Fibroblast of lung (primary cell): ENCODE results near the gene DPP6.

ENCODE experiments used
- EZH2 ChIP-seq: IDR thresholded peaks from 2 replicates; pipeline ENCODE4 v1.5.1; 2012; ENCODE audit warnings: low read length, control low read depth, mild to moderate bottlenecking; ENCODE audit errors: missing control alignments
- TF ChIP-seq, protein P1 (sequence below), 2 donors: IDR thresholded peaks in 1 of 2; conservative IDR thresholded peaks in 1 of 2; 1 replicate in 1 of 2; 2 replicates in 1 of 2; pipeline ENCODE4 v1.5.1; 2011 to 2012; ENCODE audit warnings: low read length in 2 of 2, control low read depth in 1 of 2, inconsistent platforms in 1 of 2, low read depth in 1 of 2, mild to moderate bottlenecking in 1 of 2

GRCh38 chr7:154881026-154881425 lies 828.8 kb downstream of the DPP6 start:
- TF ChIP-seq, protein P1, sequence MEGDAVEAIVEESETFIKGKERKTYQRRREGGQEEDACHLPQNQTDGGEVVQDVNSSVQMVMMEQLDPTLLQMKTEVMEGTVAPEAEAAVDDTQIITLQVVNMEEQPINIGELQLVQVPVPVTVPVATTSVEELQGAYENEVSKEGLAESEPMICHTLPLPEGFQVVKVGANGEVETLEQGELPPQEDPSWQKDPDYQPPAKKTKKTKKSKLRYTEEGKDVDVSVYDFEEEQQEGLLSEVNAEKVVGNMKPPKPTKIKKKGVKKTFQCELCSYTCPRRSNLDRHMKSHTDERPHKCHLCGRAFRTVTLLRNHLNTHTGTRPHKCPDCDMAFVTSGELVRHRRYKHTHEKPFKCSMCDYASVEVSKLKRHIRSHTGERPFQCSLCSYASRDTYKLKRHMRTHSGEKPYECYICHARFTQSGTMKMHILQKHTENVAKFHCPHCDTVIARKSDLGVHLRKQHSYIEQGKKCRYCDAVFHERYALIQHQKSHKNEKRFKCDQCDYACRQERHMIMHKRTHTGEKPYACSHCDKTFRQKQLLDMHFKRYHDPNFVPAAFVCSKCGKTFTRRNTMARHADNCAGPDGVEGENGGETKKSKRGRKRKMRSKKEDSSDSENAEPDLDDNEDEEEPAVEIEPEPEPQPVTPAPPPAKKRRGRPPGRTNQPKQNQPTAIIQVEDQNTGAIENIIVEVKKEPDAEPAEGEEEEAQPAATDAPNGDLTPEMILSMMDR (conservative IDR thresholded peaks at IDR 0.05 in 1 of 2, IDR thresholded peaks at IDR 0.05 in 1 of 2; ENCODE audit: low read depth in 1 of 2, low read length in 2 of 2): no peak
- no peak for TF ChIP-seq EZH2
